Measurements from ENCODE around the gene PYGO1.
"Not testable (repeated sequence)": the region's sequence is repeated elsewhere in the genome, so short reads cannot be mapped to it uniquely, and the experiment has no call there.

The PYGO1 gene

DNA sequence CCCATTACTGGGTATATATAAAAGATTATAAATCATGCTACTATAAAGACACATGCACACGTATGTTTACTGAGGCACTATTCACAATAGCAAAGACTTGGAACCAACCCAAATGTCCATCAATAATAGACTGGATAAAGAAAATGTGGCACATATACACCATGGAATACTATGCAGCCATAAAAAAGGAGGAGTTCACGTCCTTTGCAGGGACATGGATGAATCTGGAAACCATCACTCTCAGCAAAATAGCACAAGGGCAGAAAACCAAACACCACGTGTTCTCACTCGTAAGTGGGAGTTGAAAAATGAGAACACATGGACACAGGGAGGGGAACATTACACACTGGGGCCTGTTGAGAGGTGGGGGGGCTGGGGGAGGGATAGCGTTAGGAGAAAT lies 82.7 kb downstream of the PYGO1 start:
- not testable (repeated sequence) for DNase-seq (ENCODE audit: low spot score)

DNA sequence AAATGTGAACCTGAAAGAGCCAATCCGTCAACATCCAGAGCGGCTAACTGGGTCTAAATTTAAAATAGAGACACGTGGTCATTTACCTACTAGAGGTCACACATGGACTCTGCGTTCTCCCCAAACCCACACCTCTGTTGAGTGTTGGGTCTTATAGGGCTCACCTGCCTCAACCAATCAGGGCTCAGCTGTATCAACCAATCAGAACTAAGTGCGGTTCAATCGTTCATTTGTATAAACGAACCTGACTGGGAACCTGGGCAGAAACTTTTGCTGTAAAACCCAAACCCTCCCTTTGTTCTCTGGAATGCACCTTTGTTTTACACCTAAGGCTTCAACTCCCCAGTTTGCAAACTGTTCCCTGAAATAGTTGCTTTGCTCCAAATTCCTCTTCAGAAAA lies 89.0 kb downstream of the PYGO1 start:
- no peak for DNase-seq (ENCODE audit: low spot score)

DNA sequence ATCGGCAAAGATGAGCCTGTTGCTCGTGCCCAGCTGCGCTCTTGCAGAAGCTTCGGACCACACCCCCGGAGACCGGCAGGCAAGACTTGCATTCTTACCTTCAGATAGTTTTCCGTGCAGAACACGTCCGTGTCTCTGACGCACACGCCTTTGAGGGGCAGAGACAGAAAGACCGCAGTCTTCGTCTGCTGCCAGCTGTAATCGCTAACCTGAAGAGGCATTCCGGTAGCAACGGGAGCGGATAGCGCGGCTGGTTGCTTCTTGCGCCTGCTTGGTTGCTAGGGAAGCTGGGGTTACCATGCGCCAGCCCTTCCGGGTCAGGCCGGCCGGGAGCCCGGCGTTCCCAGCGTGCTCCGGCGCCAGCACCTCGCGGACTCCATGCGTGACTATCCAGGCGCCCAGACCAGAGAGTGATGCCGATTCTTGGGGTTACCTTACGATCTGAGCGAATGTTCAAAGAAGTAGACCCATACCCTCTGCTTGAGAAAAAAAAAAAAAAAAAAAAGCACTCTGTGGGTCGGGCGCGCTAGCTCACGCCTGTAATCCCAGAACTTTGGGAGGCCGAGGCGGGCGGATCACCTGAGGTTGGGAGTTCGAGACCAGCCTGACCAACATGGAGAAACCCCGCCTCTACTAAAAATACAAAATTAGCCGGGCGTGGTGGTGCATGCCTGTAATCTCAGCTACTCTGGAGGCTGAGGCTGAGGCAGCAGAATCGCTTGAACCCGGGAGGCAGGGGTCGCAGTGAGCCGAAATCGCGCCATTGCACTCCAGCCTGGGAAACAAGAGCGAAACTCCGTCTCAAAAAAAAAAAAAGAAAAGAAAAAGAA lies 89.8 kb downstream of the PYGO1 start:
- DNase-seq (ENCODE audit: low spot score) = peak; percentile 94

DNA sequence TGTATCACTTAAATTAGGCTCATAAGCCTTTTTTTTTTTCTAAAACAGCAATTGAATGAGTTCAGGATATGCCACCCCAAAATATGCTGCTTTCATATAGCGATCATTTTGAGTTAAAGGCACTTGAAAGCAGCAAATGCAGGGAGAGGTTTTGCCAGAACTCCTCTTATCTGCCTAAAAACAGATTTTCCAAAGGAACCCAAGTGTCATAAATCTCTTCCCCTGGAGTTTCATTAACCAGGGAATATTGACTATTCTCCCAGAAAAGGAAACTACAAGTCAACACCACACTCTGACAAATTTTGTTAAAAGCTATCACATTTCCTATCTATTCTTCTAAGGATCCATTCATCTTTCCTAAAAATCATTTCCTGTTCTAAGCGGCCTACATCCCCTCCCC lies 91.4 kb downstream of the PYGO1 start:
- no peak for DNase-seq (ENCODE audit: low spot score)

DNA sequence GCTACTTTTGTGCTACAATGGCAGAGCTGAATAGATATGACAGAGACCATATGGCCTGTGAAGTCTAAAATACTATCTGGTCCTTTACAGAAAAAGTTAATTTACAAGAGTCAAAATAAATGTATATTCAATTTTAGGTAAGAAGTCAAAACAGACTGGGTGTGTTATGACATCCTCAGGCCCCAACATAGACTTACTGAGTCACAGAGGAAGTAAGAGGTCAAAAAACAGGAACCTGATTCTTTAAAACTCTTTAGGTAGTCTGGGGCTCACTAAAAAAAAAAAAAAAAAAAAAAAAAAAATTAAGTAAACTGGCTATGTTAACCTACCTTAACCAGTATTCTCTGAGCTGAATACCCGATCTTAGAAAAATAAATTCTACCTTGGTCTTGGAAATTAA lies 93.2 kb downstream of the PYGO1 start:
- DNase-seq (ENCODE audit: low spot score) = no peak

DNA sequence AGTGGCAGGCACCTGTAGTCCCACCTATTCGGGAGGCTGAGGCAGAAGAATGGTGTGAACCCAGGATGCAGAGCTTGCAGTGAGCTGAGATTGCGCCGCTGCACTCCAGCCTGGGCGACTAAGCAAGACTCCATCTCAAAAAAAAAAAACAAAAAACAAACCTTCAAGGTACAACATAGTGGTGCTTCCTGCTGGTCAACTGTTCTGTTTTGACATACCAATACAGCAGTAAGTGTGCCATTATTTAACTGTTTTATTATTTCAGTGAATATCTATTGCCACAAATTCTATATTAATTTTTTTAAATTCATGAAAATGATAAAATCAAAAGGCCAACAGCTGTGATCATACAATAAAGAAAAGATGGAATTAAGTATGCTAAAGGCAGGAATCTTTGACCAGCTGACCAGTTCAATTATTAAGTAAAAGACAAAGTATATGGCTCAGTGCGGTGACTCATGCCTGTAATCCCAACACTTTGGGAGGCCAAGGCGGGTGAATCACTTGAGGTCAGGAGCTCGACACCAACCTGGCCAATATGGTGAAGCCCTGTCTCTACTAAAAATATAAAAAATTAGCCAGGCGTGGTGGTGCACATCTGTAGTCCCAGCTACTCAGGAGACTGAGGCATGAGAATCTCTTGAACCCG lies 99.1 kb downstream of the PYGO1 start:
- not testable (repeated sequence) for DNase-seq (ENCODE audit: low spot score)

Measured in GM03348 (cell line).